ENCODE data around the gene GSTM2.

The GSTM2 gene

GRCh38 chr1:109620841-109621286 lies 47.0 kb upstream of the GSTM2 start (continued):
- TF ChIP-seq KLF7 (tag by site-specific recombination; IDR thresholded peaks at IDR 0.05; ENCODE audit: borderline replicate concordance) (no peak), OSR2 (tag by site-specific recombination; IDR thresholded peaks at IDR 0.05) (no peak), ZNF843 (tag by site-specific recombination; IDR thresholded peaks at IDR 0.05) (no peak), BCL11B (tag by site-specific recombination; IDR thresholded peaks at IDR 0.05; ENCODE audit: low read depth) (no peak), GFI1B (tag by site-specific recombination; IDR thresholded peaks at IDR 0.05) (no peak), ZNF114 (tag by site-specific recombination; IDR thresholded peaks at IDR 0.05) (no peak), OVOL3 (tag by site-specific recombination; IDR thresholded peaks at IDR 0.05) (no peak), ZNF488 (tag by site-specific recombination; IDR thresholded peaks at IDR 0.05) (no peak), ZNF148 (tag by site-specific recombination; IDR thresholded peaks at IDR 0.05; ENCODE audit: borderline replicate concordance) (no peak), ZNF292 (tag by site-specific recombination; IDR thresholded peaks at IDR 0.05; ENCODE audit: borderline replicate concordance, low read depth) (no peak), SP2 (tag by site-specific recombination; IDR thresholded peaks at IDR 0.05) (peak; percentile 88), SP3 (tag by site-specific recombination; IDR thresholded peaks at IDR 0.05) (peak; percentile 77), KLF17 (tag by site-specific recombination; IDR thresholded peaks at IDR 0.05) (no peak), REST (tag by site-specific recombination; IDR thresholded peaks at IDR 0.05) (no peak), ZBTB26 (tag by site-specific recombination; optimal IDR thresholded peaks at IDR 0.05) (no peak), PBX3 (CRISPR knock-in tag; IDR thresholded peaks at IDR 0.05) (no peak), PATZ1 (tag by site-specific recombination; IDR thresholded peaks at IDR 0.05) (peak; percentile 61; the same call in 1 of the 2 replicates), ZBTB44 (tag by site-specific recombination; IDR thresholded peaks at IDR 0.05) (no peak), ZBTB48 (tag by site-specific recombination; IDR thresholded peaks at IDR 0.05) (peak; percentile 14; the same call in 1 of the 2 replicates), AEBP2 (tag by site-specific recombination; IDR thresholded peaks at IDR 0.05; ENCODE audit: borderline replicate concordance) (no peak), REPIN1 (tag by site-specific recombination; IDR thresholded peaks at IDR 0.05; ENCODE audit: low read depth) (no peak), ZNF530 (tag by site-specific recombination; IDR thresholded peaks at IDR 0.05; ENCODE audit: low read depth) (no peak)

Data from HEK293 (cell line).